AG09319 (cell line): ENCODE data around the gene PDIA6.

Experiments used
- DNase-seq: peaks from one replicate; pipeline ENCODE4 v3.0.0-alpha.2; 2010; ENCODE audit warnings: low read depth; ENCODE audit errors: extremely low read depth
- TF ChIP-seq, protein P1 (sequence below): IDR thresholded peaks from 2 replicates; pipeline ENCODE4 v1.5.1; 2011; ENCODE audit warnings: low read depth, mild to moderate bottlenecking, inconsistent platforms, low read length, moderate library complexity

PDIA6 gene

DNA sequence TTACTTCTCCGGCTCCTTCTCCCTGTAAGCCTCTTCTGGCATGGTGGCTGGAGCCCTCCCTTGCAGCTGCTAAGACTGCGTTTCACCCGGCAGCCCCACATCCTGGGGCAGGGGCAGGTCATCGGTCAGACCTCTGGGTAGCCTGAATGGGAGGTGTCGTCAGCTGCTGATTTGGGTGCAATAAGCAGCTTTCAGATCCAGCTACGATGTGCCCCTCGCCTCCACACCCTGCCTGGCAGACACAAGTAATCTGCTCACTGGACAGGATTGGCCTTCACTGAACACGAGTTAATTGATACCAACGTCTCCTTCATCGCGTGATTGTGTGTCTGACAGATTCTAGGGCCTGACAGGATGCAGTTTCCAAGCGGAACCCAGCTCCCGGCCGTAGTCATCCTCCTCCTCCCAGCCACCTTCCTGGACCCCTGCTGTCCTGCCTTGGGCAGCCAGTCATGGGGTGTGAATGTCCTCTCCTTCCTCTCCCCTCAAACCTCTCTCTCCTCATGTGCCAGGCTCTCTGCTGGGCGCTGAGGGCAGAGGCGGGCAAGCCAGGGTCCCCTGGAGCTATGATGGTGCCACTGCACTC lies 18.9 kb upstream of the PDIA6 start:
- TF ChIP-seq, protein P1, sequence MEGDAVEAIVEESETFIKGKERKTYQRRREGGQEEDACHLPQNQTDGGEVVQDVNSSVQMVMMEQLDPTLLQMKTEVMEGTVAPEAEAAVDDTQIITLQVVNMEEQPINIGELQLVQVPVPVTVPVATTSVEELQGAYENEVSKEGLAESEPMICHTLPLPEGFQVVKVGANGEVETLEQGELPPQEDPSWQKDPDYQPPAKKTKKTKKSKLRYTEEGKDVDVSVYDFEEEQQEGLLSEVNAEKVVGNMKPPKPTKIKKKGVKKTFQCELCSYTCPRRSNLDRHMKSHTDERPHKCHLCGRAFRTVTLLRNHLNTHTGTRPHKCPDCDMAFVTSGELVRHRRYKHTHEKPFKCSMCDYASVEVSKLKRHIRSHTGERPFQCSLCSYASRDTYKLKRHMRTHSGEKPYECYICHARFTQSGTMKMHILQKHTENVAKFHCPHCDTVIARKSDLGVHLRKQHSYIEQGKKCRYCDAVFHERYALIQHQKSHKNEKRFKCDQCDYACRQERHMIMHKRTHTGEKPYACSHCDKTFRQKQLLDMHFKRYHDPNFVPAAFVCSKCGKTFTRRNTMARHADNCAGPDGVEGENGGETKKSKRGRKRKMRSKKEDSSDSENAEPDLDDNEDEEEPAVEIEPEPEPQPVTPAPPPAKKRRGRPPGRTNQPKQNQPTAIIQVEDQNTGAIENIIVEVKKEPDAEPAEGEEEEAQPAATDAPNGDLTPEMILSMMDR: no peak
- no peak for DNase-seq

DNA sequence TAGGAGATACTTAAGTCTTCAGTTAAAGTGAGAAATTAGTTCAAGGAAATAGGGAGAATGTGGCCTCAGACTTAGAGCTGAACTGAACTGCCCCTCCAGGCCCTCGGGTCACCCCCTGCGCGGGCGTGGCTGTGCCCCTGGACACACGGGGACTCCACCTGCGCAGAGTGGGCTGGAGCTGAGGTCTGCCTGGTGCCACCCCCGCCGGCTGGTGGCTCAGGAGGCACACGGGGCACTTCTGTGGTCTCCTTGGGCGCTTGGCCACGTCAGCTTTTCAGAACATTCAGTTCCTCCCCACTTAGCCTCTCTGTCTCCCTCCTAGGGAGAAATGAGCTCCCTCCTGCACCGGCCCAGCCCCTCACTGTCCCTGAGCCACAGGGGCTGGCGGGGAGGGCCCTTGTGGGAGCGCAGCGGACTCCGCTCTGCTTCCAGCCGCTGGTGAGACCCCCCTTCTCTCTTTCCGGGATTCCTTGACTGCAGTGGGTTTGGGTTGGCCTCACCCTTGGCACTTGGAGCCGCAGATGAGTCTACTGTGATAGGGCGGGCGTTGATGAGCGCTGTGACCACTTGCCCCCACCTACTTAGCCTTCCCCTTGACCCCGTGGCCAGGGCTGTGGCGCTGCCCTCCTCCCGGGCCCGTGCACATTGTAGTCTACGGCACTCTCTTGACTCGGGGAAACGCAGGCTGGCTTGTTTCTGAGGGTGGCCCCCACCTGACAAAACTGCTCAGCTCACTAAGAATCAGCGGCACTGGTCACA lies 18.2 kb upstream of the PDIA6 start:
- TF ChIP-seq, protein P1: no peak
- DNase-seq: no peak

DNA sequence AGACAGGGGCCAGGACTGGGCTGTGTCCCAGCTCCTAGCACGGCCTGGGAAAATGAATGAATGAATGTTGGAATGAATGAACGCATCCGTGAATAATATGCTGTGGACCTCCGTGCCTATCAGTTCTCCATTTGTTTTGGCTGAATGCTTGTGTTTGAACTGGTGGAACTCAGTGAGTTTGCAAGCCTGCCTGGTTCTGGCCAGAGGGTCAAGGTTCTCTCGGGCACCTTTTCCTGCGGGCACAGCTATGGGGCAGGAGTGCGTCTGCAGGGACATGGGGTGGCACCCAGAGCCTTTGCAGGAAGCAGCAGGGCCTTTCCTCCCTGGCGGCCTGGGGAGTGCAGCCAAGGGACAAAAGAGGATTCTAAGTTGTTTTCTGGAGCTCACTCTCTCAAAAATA lies 17.6 kb upstream of the PDIA6 start:
- TF ChIP-seq, protein P1: no peak
- no peak for DNase-seq

DNA sequence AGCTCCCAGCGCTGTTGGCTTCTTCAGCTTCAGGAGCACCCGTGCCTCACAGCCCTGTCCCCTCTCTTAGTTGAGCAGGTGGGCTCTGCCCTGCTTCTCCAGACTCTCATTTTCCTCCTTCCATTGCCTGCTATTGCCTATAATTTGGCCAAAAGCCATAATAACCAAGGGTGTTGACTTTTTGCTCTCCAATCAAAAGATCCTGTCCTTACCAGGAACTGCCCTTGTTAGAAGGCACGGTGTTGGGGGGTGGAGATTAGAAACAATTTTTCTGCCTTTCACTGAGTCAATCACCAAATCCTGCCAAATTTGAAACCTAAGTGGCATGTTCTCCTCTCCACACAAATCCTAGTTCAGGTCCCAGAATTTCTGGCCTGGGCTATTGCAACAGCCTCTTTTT lies 16.7 kb upstream of the PDIA6 start:
- DNase-seq: no peak
- TF ChIP-seq, protein P1: no peak

DNA sequence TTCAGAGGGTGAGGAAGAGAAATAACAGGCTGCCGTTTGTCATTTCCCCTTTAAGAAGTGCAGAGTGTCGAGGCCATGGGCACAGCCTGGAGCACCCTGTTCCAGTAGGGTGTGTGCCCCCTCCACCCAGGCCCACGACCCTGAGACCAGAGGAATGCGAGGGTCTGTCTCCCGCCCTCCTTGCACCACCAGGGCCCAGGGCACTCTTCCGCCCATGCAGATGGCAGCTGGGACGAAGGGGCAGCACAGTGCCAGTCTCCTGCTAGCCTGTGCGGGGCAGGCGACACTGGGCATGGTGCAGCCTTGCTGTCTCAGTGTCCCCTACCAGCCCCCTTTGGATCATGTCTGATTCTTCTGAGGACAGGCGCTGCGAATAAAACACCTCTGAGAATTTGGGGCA lies 15.8 kb upstream of the PDIA6 start:
- no peak for DNase-seq
- TF ChIP-seq, protein P1: no peak

DNA sequence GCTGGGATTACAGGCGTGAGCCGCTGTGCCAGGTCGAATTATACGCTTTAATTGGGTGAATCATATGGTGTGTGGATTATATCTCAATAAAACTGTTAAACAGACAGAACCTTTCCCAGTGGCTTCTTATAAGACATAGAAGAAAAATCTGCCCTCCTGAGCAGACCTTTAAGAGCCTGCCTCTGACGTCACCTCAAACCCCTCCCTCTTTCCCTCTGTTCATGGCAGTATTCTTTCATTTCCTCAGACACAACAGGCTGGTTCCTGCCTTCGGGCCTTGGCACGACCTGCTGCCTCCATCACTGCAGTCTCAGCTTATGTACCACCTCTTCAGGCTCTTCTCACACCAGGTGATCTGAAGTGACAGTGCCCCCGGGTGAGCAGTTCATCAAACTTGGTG lies 14.0 kb upstream of the PDIA6 start:
- TF ChIP-seq, protein P1: no peak
- DNase-seq: no peak

DNA sequence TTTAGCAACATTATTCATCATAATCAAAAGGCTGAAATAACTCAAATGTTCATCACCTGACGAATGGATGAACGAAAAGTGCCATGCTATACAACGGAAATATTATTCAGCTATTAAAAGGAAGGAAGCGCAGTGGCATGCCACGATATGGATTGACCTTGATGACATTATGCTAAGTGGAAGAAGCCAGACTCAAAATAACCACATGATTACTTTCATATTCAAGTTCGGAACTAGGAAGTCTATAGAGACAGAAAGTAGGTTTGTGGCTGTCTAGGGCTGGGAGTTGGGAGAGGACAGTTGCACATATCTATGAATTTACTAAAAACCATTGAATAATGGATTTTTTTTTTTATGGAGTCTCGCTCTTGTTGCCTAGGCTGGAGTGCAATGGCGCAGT lies 13.4 kb upstream of the PDIA6 start:
- TF ChIP-seq, protein P1: no peak
- no peak for DNase-seq
